ENCODE results near the gene ERP27. TPM values are rescaled to one million over a fixed set of nuclear protein-coding genes. Genes with fewer than 3 reads are reported as not detected.

Gene ERP27
- polyA plus RNA-seq, 1 donor, result 0.32 TPM

Other genes with a start within 250 kb of the ERP27 start
- gene GUCY2C, start 241.9 kb downstream of the ERP27 start, polyA plus RNA-seq (ENCODE audit: insufficient read length), result 0.32 TPM
- 57.4 TPM for gene WBP11, start 135.1 kb downstream of the ERP27 start, polyA plus RNA-seq (ENCODE audit: insufficient read length)
- gene C12orf60, start 134.9 kb downstream of the ERP27 start, polyA plus RNA-seq (ENCODE audit: insufficient read length), result 0.74 TPM
- gene SMCO3, start 124.4 kb downstream of the ERP27 start, polyA plus RNA-seq (ENCODE audit: insufficient read length), result 0.15 TPM
- gene ART4, start 95.0 kb downstream of the ERP27 start, polyA plus RNA-seq (ENCODE audit: insufficient read length), result 0.22 TPM
- 190 TPM for gene MGP, start 52.7 kb downstream of the ERP27 start, polyA plus RNA-seq (ENCODE audit: insufficient read length)
- gene ARHGDIB, start 23.1 kb upstream of the ERP27 start, polyA plus RNA-seq (ENCODE audit: insufficient read length), result 36.6 TPM
- gene PDE6H, start 34.5 kb upstream of the ERP27 start, polyA plus RNA-seq (ENCODE audit: insufficient read length), result not detected